OCI-LY7 (cell line): ENCODE results near the gene NEK4. TPM values are rescaled to one million over a fixed set of nuclear protein-coding genes. Genes with fewer than 3 reads are reported as not detected.

Experiments used
- BruUV-seq: library from RNA; stranded (reverse); fragments of 400-500 nt; replicated peaks from 2 replicates; lab custom pipeline; 2021; lab: Mats Ljungman, UMichigan
- CTCF ChIA-PET: fragments of 300-600 bp; sonication (Branson Sonifier 250); formaldehyde crosslinking; loops from one replicate; lab custom pipeline; 2022; ENCODE audit warnings: antibody characterized with exemption; ENCODE audit not compliant: unreplicated experiment; lab: Charles Lee
- POLR2A ChIA-PET: fragments of 300-600 bp; sonication (Branson Sonifier 250); formaldehyde crosslinking; loops from one replicate; lab custom pipeline; 2022; ENCODE audit warnings: antibody characterized with exemption; lab: Charles Lee
- DNase-seq: peaks from one replicate; pipeline ENCODE4 v3.0.0-alpha.2; 2015; ENCODE audit warnings: low spot score
- H2AFZ ChIP-seq: fragments of 200-600 bp; sonication (generic), shearing (Covaris generic); 2 replicates; pipeline ENCODE4 v1.6.1; 2014; ENCODE audit warnings: mild to moderate bottlenecking, antibody characterized with exemption, low read length, moderate library complexity
- H3K27ac ChIP-seq: fragments of 200-600 bp; sonication (generic); 2 replicates; pipeline ENCODE4 v1.5.1; 2014; ENCODE audit warnings: mixed run types, low read depth, mild to moderate bottlenecking, moderate library complexity, low read length, inconsistent platforms; ENCODE audit not compliant: poor library complexity, severe bottlenecking
- H3K36me3 ChIP-seq: fragments of 200-600 bp; sonication (generic); 2 replicates; pipeline ENCODE4 v1.6.1; 2014; ENCODE audit warnings: mild to moderate bottlenecking, antibody characterized with exemption, low read length, moderate library complexity, mixed read lengths; ENCODE audit not compliant: insufficient read depth
- H3K4me1 ChIP-seq: fragments of 200-600 bp; sonication (generic); 2 replicates; pipeline ENCODE4 v1.5.1; 2014; ENCODE audit warnings: mild to moderate bottlenecking, low read length; ENCODE audit not compliant: insufficient read depth, poor library complexity, severe bottlenecking
- H3K4me2 ChIP-seq: fragments of 200-600 bp; sonication (generic); 2 replicates; pipeline ENCODE4 v1.6.1; 2014; ENCODE audit warnings: mild to moderate bottlenecking, low read length
- H3K4me3 ChIP-seq: fragments of 200-600 bp; sonication (generic); 2 replicates; pipeline ENCODE4 v1.5.1; 2014; ENCODE audit warnings: mild to moderate bottlenecking, low read depth, low read length; ENCODE audit not compliant: poor library complexity, severe bottlenecking
- H3K79me2 ChIP-seq: fragments of 200-600 bp; sonication (generic); 2 replicates; pipeline ENCODE4 v1.6.1; 2016; ENCODE audit warnings: low read depth, mild to moderate bottlenecking, low read length, moderate library complexity, mixed read lengths; ENCODE audit not compliant: insufficient read depth
- H3K9me2 ChIP-seq: fragments of 200-600 bp; sonication (generic); 2 replicates; pipeline ENCODE4 v1.6.1; 2016; ENCODE audit warnings: mild to moderate bottlenecking, low read length, mixed read lengths; ENCODE audit not compliant: insufficient read depth
- H3K9me3 ChIP-seq: fragments of 200-600 bp; sonication (generic); 2 replicates; pipeline ENCODE4 v1.6.1; 2014; ENCODE audit warnings: mild to moderate bottlenecking, mixed run types, low read length, mixed read lengths
- H4K20me1 ChIP-seq: fragments of 200-600 bp; sonication (generic); 2 replicates; pipeline ENCODE4 v1.6.1; 2014; ENCODE audit warnings: mild to moderate bottlenecking, antibody characterized with exemption, low read length, moderate library complexity, mixed read lengths; ENCODE audit not compliant: insufficient read depth
- CTCF ChIP-seq: fragments of 200-600 bp; sonication (generic); conservative IDR thresholded peaks from 2 replicates; pipeline ENCODE4 v1.5.1; 2014; ENCODE audit warnings: mild to moderate bottlenecking, antibody characterized with exemption, low read length, moderate library complexity, mixed read lengths
- EZH2phosphoT487 ChIP-seq: fragments of 200-600 bp; sonication (generic); IDR thresholded peaks from 2 replicates; pipeline ENCODE4 v1.6.1; 2018; ENCODE audit warnings: low read depth, borderline replicate concordance, mild to moderate bottlenecking, mixed run types, antibody characterized with exemption, low read length, moderate library complexity, mixed read lengths
- intact Hi-C: fragments of 100-400 bp; cut with micrococcal nuclease; formaldehyde crosslinking; loops from one replicate; pipeline ENCODE4 v1.10.0; 2022; ENCODE audit not compliant: unreplicated experiment
- total RNA-seq, 2 experiments: library from RNA; depleted of rRNA in 1 of 2; stranded (reverse); fragments of >200 nt in 1 of 2; shearing (Covaris generic) in 1 of 2; gene quantifications; 2 replicates each; pipeline ENCODE4 v1.2.3, GENCODE V29; 2014 to 2022

The NEK4 gene
- total RNA-seq, 2 experiments from 2014 or later, result 27.5 to 38.6 TPM

GRCh38 chr3:52684184-52684583 is 86.6 kb downstream of the NEK4 start:
- peak overlapping the region; percentile 97 for H3K4me2 ChIP-seq

GRCh38 chr3:52683611-52684010 is 87.1 kb downstream of the NEK4 start:
- Histone ChIP-seq H3K4me2 (peak overlapping the region; percentile 97), H3K36me3 (peaks cover 63% of the 10 kb centered on the region), H3K9me2 (no peaks in the 10 kb centered on the region), H3K27ac (no peak overlapping the region), H4K20me1 (peaks cover 31% of the 10 kb centered on the region; the same call in 1 of the 2 replicates), H3K4me3 (peak overlapping the region; percentile 94), H3K9me3 (no peaks in the 10 kb centered on the region), H2AFZ (no peak overlapping the region), H3K79me2 (peaks cover 86% of the 10 kb centered on the region), H3K4me1 (peaks cover 42% of the 10 kb centered on the region)
- DNase-seq, result no peak
- intact Hi-C loops, result no loop called here
- no TSS peak for BruUV-seq
- CTCF ChIA-PET, result interaction anchor here (1.4 kb wide), 1 partner anchor 14 kb away, joined by 3 read pairs; no protein-coding TSS in a partner anchor
- POLR2A ChIA-PET, result interaction anchor here (0.7 kb wide), 1 partner anchor 50 kb away, joined by 3 read pairs; no protein-coding TSS in a partner anchor
- TF ChIP-seq CTCF, result no peak
- no peak for TF ChIP-seq EZH2phosphoT487

More at GRCh38 chr3:52684184-52684583, 86.6 kb downstream of the NEK4 start:
- H3K36me3 ChIP-seq, result peaks cover 63% of the 10 kb centered on the region
- no peak overlapping the region for H2AFZ ChIP-seq
- BruUV-seq, result no TSS peak
- ChIA-PET CTCF (interaction anchor here (1.4 kb wide), 1 partner anchor 13 kb away, joined by 3 read pairs; no protein-coding TSS in a partner anchor), POLR2A (interaction anchor here (0.7 kb wide), 1 partner anchor 51 kb away, joined by 3 read pairs; no protein-coding TSS in a partner anchor)
- no peak for TF ChIP-seq EZH2phosphoT487
- TF ChIP-seq CTCF, result no peak
- H3K9me2 ChIP-seq, result no peaks in the 10 kb centered on the region
- H3K27ac ChIP-seq, result no peak overlapping the region
- intact Hi-C loops, result no loop called here
- peaks cover 44% of the 10 kb centered on the region for H3K4me1 ChIP-seq
- H3K79me2 ChIP-seq, result peaks cover 92% of the 10 kb centered on the region
- H3K9me3 ChIP-seq, result no peaks in the 10 kb centered on the region
- peaks cover 31% of the 10 kb centered on the region; the same call in 1 of the 2 replicates for H4K20me1 ChIP-seq
- no peak for DNase-seq
- peak overlapping the region; percentile 94 for H3K4me3 ChIP-seq

- POLR2A ChIA-PET, result interaction anchor here (0.7 kb wide), 2 partner anchors 9 to 51 kb away, joined by 3 read pairs; no protein-coding TSS in a partner anchor
- no TSS peak for BruUV-seq
- Histone ChIP-seq H3K9me2 (no peaks in the 10 kb centered on the region), H3K4me3 (no peak overlapping the region), H3K36me3 (peaks cover 61% of the 10 kb centered on the region), H3K9me3 (no peaks in the 10 kb centered on the region), H3K27ac (no peak overlapping the region), H3K4me1 (peaks cover 26% of the 10 kb centered on the region), H4K20me1 (peaks cover 17% of the 10 kb centered on the region; the same call in 1 of the 2 replicates), H3K4me2 (no peak overlapping the region), H3K79me2 (peaks cover 70% of the 10 kb centered on the region), H2AFZ (no peak overlapping the region)
- TF ChIP-seq CTCF (peak; percentile 52; the same call in 1 of the 2 replicates), EZH2phosphoT487 (no peak)
- DNase-seq, result no peak
- CTCF ChIA-PET, result no interaction called here
- intact Hi-C loops, result no loop called here
Observed at GRCh38 chr3:52682016-52682415, 88.7 kb downstream of the NEK4 start.
